C4-2B (cell line): ENCODE data around the gene DNAL4.

Experiments
- H3K27ac ChIP-seq: fragments of 450-650 bp; 2 replicates; pipeline ENCODE4 v1.5.1; 2017
- ZFX ChIP-seq: fragments of 450-650 bp; IDR thresholded peaks from 2 replicates; pipeline ENCODE4 v1.6.1; 2017
- TF ChIP-seq, protein P1 (sequence below): fragments of 450-650 bp; conservative IDR thresholded peaks from 2 replicates; pipeline ENCODE4 v1.5.1; 2017; ENCODE audit warnings: mild to moderate bottlenecking

DNAL4 gene, protein sequence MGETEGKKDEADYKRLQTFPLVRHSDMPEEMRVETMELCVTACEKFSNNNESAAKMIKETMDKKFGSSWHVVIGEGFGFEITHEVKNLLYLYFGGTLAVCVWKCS

DNA sequence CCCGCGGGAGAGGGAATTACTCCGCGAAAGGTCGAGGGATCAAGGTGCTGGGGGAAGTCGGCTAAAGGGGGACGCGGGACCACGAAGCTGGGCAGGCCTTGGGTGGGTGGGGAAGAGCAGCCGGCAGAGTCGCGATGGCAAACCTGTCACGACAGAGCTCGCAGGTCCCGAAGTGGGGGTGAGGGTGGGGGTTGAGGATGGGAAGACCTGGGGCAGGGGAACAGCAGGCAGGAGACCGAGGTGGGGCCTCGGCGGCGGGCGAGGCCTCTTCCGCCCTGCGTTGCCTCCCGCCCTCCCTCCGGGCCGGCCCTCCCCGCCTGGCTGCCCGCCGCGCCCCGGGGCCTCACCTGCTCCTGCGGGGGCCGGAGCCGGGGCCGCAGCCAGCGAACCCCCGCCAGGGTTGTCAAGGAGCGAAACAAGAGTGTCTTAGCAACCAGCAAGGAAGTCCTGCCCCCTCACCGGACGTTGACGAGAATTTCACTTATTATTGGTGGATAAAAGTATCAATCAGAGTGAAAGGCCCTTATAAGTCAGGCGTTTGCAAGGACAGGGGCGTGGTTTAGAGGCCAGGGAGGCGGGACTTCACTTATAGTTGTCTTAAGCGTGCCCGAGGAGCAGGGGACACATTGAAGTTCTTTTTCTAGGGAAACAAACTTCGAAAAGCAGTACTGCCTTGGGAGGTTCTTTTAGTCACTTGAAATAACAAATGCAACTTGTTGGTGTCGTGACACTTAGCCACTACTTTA, at the start of gene DNAL4:
TSS of gene DNAL4 (minus strand) at position 423 of the 746 bp plus-strand sequence. CDS start 11,412 bp downstream, outside the sequence.
- peak within 1 kb of the TSS; percentile 67 for H3K27ac ChIP-seq
- peak; percentile 54 for TF ChIP-seq ZFX
- TF ChIP-seq, protein P1, sequence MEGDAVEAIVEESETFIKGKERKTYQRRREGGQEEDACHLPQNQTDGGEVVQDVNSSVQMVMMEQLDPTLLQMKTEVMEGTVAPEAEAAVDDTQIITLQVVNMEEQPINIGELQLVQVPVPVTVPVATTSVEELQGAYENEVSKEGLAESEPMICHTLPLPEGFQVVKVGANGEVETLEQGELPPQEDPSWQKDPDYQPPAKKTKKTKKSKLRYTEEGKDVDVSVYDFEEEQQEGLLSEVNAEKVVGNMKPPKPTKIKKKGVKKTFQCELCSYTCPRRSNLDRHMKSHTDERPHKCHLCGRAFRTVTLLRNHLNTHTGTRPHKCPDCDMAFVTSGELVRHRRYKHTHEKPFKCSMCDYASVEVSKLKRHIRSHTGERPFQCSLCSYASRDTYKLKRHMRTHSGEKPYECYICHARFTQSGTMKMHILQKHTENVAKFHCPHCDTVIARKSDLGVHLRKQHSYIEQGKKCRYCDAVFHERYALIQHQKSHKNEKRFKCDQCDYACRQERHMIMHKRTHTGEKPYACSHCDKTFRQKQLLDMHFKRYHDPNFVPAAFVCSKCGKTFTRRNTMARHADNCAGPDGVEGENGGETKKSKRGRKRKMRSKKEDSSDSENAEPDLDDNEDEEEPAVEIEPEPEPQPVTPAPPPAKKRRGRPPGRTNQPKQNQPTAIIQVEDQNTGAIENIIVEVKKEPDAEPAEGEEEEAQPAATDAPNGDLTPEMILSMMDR: no peak

DNA sequence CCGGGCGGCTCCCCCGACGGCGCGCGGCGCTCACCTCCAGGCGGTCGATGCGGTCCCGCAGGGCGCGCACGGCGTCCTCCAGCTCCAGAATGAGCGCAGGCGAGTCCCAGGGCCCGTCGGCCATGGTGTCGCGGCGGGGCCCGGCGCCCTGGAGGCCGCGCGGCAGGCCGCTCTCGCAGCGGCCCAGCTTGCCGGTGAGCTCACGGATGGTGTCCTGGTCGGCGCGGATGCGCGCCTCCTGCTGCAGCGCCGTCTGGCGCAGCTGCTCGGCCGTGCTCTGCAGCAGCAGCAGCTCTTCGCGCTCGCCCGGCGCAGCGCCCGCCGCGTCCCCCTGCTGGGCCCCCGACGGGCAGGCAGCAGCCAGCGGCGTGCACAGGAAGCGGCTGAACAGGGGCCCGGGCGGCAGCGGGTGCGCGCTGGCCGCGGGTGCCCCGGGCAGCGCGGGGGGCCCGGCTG, 49.3 kb upstream of the DNAL4 start:
- TF ChIP-seq, protein P1: no peak; the same call in 1 of the 2 replicates
- TF ChIP-seq ZFX: peak; percentile 89; the same call in 1 of the 2 replicates

DNA sequence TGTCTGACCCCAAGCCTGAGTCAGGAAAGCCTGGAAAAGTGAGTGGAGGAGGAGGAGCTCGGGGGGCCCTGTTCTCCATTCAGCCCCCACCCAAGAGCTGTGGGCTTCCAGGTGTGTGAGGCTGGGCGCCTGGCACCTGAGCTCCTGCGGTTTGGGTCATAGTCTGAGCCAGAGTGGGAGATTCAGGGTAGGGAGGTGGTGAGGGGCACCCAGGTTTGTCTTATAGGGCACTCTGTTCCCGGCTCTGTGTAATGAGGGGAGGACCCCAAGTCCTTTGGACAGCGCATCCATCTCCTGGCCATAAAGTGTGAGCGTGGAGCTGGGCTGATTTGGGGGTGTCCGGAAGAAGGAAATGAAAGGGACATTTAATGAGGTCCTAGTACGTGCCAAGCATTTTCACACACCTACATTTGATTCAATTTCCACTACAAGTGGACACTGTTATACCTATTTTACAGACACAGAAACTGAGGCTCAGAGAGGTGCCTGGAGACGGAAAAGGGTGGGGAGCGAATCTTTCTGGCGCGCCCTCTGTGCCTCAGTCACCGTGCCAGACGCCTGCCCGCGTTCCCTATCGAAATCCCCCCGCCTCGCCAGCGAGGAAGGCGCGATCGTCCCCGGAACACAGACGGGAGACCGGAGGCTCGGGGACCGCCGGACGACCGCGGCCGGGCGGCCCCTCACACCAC, 48.7 kb upstream of the DNAL4 start:
- TF ChIP-seq, protein P1: no peak
- no peak for TF ChIP-seq ZFX
- H3K27ac ChIP-seq: peak overlapping the region; percentile 59

More for the DNA sequence above, 49.3 kb upstream of the DNAL4 start:
- H3K27ac ChIP-seq: peak overlapping the region; percentile 59

DNA sequence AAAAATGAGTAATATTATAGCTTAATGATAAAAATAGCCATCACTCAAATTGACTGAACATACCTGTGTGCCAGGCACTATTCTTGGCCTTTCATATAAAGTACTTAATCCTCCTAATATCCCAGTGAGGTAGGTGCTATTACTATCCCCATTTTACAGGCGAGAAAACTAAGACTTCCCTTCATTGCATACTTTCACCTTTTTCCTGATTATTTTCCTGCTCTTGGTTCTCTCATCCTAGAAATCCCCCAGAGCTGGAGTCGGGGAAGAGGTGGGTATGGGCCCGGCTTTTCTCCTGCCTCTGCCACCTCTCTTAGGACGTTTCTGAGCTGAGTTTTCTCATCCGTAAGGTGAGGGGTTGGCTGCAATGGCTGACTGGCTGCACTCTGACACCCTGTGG, 47.7 kb upstream of the DNAL4 start:
- TF ChIP-seq ZFX: no peak
- TF ChIP-seq, protein P1: no peak
- no peak overlapping the region for H3K27ac ChIP-seq

DNA sequence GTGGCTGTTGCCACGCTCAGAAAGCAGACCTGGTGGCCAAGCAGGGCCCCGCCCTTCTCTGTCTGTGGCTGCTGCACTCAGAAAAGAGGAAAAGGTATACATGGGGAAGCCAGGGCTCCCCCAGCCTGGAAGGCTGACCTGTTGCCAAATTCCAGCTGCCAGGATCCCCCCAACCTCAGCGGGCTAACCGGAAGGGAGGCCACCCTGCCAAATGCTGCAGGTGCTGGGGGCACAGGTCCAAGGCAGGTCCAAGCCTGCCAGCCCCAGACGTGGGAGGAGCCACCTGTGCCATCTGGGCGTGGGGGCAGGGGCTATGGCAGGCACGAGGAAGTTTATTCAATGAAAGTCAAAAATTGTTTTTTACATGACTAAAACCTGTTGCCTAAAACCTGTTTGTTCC, 47.3 kb upstream of the DNAL4 start:
- no peak overlapping the region for H3K27ac ChIP-seq
- TF ChIP-seq ZFX: no peak
- TF ChIP-seq, protein P1: no peak

DNA sequence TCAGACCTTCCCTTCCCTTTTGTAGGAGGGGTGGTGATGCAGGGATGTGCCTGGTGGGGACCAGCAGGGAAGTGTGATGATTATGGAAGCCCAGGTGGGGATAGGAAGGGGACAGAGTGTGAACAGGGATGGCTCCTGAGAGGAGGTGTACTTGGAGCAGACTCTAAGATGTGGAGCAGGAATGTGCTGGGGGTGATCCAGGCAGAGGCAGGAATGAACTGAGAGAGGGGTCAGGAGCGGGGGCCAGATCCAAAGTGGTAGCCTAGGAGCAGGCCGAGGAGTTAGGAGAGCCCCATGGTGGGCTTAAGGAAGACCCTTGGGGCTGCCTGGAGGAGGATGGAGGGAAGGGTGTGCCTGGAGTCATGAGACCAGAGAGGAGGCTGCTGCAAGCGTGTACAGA, 46.2 kb upstream of the DNAL4 start:
- TF ChIP-seq ZFX: no peak
- TF ChIP-seq, protein P1: no peak
- H3K27ac ChIP-seq: no peak overlapping the region

DNA sequence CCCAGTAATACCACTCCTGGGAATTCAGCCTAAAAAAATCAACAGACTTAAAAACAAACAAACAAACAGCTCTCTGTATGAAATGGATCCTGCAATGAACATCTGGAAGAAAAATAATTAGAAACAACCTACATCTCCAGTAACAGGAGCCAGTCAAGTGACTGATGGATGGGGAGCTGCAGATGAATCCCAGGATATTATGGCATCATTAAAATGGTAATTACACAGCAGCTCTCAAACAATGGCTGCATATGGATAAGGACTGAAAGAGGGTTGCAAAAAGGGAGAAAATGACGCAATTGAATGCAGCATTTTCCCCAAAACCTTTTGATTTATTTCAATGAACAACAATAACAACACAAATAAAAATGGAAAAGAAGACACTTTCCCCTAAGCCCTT, 45.7 kb upstream of the DNAL4 start:
- TF ChIP-seq, protein P1: no peak
- TF ChIP-seq ZFX: no peak
- H3K27ac ChIP-seq: no peak overlapping the region
